HG02642 (cell line): ENCODE measurements around the gene CMC2.

Source experiments
- ATAC-seq: cut with Tn5 transposase; IDR thresholded peaks from one replicate; pipeline ENCODE4 v1.9.1; 2021; ENCODE audit warnings: mild to moderate bottlenecking; ENCODE audit not compliant: unreplicated experiment, poor library complexity

The CMC2 gene

DNA sequence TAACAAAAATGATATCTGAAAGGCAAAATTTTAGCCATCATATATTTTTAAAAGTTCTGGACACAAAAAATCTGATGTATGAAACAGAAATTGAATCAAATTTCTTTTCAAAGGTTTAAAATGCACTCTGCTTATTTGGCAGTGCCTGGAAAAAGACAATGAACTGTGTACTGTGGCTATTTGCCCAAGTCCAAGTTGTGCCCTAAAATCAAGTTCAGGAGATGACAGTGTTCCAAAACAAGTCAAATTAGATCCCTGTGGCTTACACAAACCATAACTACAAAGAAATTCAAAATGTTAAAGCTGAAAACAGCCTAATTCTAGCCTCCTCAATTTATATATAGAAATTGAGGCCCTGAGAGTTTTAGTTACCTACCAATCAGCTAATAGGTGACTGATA lies 25.6 kb downstream of the CMC2 start:
- ATAC-seq = no peak

DNA sequence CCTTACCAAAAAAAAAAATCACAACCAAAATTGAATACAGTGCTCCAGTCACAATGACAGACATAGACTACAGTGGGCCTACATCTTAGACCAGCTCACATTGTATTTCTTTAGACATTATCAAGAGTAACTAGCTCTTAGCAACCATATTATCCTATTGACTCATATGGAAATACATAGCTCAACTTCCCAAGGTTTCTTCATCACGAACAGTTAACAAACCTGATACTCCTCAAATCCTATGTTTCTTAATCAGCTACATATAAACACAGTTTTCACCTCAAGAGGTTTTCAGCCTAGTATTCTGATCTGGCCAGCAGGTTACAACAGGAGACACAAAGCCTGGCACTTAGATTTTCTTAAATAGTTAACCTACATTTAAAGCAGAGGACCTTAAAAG lies 29.7 kb downstream of the CMC2 start:
- ATAC-seq = no peak

DNA sequence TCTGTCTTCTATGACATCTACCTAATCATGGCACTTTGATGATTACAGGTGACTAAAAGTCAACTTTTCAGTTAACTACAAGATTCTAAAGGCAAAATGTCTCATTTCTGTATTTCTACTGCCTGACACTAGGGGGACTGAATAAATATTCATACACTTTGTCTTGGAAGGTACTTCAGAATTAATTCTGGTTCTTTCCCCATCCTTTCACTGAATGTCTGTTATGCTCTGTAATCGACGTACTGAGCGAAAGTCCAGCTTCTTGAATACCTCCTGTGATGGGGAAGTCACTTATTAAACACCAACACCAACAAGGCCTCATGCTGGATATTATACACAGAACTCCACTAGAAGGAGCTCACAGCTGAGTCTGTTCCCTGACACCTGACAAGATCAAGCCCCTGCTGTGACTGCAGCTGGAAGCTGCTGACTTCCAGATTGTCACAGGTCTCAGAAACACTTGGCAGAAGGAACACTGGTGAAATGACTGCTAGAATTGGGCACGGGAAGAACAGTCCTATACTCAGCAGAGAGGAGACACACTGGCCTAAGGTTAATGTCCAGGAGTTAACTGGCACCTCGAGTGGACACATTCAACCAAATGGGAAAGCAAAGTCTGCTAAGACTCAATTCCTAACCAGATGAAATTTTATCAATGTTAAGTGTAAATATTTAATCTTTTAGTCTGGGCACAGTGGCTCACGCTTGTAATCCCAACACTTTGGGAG lies 31.9 kb downstream of the CMC2 start:
- ATAC-seq = no peak

DNA sequence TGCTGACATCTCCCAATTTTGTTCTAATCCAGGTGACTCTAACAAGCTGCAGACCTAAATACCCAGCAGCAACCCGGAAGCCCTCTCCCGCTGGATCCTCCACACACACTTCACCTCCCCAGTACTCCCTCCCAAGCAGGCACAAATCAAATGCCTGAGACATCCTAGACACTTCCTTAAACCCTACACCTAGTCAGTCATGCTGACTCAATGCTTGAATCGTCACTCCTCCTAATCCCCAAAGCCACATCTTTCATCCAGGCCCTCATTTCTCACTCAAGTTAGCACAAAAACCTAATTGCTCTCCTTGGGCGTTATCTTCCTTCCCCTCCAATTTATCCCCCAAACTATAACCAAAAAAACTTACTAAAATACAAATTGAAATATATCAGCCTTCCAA lies 32.7 kb downstream of the CMC2 start:
- ATAC-seq = no peak

DNA sequence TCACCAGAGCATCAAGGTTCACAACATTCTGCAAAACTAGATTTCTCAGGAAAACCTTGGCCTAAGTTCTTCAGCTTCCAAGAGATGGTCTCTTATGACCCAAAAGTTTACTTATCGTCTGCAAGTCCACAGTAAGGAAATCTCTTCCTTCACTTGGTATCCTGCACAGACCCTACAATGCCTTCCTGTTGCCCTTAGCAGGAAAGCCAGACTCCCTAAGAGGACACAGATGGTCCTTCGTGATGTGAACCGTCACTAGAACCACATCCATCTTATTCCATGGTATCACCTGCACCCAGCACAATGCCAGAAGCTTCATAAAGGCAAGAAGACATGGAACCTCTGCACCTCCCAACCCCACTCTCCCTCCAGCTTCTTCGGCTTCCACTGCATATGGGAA lies 34.1 kb downstream of the CMC2 start:
- ATAC-seq = no peak

DNA sequence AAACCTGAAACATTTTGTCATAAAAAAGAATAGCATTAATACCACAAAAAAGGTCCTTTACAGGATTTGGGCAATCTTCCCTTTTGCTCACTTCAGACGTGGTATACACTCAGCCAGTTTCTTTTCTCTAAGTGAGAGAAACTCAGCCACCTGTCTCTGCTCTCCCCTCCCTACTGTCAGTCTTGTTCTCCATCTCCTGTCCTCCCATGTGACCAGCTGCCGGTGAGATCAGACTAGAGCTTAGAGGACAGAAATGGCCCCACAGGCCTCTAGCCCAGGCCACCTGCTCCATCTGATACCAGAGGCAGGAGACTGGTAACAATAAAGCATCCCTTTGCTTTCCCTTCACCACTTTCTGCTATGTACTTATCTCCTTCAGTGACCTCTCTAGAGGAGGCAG lies 34.9 kb downstream of the CMC2 start:
- peak; percentile 79 for ATAC-seq

DNA sequence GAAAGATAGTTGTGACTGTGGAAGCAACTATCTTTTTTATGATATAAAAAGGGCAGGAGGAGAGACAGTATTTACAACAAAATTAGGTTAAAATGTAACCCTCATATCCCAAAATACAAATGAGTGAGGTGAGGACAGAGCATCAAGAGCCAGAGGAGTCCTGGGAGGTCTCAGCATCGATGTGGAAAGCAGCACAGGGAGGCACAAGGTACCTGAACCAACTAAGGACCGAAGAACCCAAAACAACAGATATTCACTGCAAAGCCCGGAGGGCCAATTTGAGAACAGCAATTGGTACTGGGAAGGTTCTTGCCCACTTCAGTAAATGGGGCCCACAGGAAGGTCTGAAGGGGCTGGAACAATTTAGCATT lies 37.6 kb downstream of the CMC2 start:
- no peak for ATAC-seq

DNA sequence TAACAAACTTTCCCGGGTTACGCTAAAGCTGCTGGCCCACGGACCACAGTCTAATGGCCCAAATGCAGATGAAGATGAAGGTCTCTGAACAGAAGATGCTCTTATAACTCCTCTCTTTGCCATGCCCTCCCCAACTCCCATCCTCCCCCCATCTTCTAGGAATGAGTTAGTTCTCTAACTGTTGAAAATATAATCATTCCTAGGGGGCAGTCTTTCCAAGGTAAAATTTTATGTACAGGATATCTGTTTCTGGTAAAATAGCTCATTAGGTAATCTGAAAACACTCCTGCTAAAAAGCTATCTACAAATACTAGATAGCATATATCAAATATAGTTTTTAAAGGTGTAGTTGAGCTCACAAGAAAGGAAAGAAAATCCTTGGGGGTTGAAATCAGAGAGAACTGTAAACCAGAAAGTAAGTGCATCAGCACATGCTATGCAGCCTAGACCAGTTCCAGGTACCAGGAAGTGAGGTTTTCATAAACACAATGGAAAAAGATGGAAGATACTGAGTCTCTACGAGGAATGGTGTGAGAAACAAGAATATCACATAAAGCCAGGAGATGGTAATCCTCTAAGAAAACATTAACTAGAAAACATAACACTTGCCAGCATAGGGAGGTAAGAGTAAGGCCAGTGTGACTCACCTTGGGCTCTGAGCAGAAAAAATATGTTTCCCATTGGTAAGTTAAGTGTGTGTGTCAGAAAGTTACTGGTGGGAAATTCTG lies 38.1 kb downstream of the CMC2 start:
- no peak for ATAC-seq

DNA sequence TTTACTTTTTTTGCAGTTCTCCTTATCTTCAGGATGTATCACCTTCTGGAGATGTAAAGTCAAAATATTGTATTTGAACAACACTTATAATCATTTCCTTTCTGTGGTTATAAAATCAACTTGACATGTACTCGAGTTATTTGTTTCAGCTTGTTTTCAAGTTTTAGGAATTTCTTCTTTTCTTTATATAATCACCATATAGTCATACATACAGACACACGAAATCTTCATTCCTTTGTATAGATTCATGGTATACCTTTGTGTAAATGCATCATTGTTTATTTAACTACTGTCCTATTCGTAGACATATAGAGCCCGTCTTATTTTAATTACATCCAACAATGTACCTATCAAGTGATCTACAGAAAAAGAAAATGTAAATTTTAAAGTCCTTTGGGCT lies 40.1 kb downstream of the CMC2 start:
- no peak for ATAC-seq

DNA sequence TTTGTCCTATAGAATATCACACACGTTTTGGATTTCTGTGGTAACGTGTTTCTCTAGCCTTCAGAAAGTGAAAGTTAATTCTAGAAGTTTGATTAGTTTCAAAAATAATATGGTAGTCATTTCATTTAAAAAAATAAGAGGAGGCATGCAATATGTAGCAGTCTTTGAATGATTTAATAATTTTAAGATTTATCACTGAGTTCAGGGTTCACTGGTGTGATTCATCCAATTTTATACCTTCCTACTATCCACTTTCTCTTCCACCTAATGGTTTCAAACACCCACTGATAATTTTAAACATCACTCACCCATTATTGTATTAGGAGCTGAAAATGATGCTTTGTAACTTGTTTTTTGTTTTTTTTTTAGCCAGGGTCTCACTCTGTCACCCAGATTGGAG lies 42.3 kb downstream of the CMC2 start:
- no peak for ATAC-seq

DNA sequence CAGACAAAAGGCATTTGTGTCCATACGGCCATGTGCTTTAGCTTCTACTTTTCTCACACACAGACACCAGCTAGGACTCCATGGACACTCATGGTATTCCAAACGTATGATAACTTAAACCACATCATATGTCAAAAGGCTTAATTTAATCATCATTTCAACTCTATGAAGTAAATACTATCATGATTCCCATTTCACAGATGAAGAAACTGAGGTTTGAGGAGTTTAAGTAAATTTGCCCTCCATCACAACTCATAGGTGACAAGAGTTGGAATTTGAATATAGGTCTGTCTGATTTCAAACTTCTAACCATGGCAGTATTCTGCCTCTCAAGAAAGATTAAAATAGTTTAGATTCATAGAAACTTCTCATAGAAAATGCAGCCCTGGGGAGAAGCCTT lies 43.8 kb downstream of the CMC2 start:
- no peak for ATAC-seq

DNA sequence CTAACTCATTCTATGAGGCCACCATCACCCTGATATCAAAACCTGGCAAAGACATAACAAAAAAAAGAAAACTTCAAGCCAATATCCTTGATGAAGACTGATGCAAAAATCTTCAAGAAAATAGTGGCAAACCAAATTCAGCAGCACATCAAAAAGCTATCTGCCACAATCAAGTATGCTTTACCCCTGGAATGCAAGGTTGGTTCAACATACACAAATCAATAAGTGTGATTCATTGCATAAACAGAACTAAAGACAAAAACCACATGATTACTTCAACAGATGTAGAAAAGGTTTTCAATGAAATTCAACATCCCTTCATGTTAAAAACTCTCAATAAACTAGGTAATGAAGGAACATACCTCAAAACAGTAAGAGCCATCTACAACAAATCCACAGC lies 48.4 kb downstream of the CMC2 start:
- ATAC-seq = no peak

DNA sequence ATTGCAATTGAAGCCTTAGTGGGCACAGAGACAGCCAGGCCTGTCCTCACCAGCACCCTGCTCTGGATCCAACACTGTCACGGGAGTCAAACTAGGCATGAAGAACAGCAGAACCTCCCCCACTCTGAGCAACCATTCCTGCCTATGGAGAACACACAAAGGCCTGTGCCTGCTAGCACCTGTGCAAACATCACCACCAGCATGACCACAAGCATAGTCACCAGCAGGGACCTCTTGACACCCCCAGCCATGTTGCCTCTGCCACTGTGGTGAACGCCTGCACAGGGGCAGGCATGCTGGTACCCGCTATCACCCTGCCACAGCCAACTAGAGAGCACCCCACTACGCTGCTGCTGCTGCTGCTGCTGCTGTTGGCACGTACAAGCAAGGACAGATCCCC lies 51.7 kb downstream of the CMC2 start:
- ATAC-seq = no peak

DNA sequence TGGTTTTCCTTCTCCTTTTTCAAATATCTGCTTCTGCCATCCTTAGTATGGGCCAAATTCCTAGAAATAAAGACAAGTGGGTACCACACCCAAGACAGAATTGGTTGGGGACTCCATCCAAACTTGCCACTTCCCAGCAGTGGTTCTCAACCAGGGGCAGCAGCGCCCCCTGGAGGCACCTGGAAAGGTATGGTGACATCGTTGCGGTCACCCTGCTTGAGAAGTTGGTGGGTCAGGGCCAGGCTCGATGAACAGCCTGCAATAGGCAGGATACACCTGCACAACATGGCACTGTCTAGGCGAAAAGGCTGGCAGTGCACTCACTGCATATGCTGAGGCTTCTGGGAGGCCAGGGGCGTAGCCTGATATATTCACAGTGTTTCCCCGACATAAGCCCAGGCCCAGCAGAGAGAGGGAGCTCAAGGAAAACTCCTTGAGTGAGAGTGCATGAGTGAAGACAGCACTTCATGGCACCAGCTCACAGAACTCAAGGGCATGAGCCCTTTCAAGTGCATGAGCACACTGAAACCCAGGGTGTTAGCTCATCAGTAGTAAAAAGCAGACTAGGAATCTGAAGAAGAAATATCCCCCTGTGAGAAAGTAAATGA lies 57.7 kb downstream of the CMC2 start:
- peak; percentile 60 for ATAC-seq

DNA sequence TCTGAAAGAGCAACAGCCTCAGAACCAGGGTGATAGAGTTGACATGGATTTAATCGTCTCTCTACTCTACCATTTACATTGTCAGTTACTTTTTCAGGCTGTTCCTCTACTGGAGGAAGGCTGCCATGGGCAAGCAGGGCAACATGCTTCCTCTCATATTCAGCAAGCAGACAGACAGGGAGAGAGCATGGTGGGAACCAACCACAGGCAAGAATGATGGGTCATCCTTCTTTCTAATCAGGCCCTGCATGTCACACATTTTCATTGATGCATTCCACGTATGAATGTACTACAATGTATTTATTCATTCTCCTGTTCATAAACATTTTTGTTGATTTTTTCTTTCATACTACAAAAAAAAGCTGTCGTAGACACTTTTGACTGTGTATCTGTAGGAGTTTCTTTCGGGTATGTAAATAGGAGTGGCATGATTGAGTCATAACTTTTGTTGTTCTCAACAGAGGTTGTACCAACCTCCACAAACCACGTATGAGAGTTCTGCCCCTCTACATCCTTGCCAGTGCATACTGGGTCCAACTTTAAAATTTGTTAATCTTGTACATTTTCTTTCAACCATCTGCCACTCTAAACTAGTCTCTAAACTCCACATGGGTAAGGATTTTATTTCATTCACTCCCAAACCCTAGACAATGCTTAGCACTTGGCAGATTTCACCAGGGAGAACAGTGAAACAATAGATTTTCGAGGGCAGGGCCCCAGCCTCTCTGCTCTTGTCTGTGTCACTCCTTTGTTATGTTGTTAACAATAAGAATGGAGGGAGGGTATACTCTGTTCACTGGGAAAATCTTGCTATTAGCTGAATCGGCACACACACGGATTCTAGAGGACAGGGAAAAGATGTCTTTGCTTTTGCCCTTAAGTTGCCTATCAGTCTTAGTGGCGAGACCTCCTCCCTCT lies 58.7 kb downstream of the CMC2 start:
- ATAC-seq = no peak

DNA sequence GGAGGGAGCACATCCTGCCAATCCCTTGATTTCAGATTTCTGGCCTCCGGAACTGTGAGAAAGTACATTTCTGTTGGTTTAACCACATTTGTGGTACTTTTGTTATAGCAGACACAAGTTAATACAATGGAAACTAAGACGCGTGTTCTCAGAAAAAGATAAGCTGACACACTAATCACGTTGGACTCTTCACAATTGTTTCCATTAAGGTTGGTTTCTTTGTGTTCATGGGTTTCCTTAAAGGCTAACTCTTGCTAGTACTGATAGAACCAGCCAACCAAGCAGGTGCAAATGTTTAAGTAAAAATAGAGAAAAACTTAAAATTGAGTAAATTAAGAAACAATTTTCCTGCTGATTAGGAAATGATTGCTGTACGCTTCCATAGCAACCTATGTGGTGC lies 59.4 kb downstream of the CMC2 start:
- no peak for ATAC-seq

DNA sequence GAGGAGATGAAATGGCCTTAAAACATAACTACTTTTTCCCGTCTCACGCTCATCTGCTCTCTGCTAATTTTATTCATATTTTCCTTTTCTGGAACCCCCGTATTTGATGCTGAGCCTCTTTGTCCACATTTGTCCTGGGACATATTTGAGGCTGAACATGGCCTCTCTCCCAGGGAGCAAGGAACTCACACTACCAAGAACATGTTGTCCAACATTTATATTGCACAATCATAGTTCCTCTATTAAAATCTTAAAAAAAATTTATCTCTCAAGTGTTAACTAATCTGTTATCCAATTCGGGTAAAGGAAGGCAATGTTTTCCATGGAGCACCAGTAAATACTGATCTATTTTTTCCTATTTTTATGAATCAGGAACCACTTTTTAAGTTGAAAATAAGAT lies 60.2 kb downstream of the CMC2 start:
- no peak for ATAC-seq

DNA sequence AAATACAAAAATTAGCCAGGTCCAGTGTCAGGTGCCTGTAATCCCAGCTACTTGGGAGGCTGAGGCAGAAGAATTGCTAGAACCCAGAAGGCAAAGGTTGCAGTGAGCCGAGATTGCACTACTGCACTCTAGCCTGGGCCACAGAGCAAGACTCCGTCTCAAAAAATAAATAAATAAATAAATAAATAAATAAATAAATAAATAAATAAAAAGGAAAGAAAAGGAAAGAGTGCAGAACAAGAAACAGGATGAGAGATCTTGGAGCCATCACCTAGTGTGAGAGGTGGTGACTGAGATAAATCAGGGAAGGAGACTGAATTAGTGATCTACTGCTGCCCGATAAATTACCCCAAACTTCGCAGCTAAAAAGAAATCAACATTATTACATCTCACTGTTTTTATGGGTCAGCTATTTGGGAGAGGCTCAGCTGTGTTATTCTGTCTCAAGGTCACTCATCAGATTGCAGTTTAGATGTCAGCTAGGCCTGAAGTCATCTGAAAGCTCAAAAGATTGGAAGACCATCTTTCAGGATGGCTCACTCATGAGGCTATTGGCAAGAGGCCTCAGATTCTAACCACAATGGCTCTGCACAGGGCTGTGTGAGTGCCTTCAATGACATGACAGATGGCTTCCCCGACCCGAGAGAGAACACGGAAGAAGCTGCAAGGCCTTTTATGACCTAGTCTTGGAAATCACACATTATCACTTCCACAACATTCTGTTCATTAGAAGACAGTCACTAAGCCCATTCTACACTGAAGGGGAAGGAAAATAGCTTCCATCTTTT lies 66.4 kb downstream of the CMC2 start:
- ATAC-seq = no peak

DNA sequence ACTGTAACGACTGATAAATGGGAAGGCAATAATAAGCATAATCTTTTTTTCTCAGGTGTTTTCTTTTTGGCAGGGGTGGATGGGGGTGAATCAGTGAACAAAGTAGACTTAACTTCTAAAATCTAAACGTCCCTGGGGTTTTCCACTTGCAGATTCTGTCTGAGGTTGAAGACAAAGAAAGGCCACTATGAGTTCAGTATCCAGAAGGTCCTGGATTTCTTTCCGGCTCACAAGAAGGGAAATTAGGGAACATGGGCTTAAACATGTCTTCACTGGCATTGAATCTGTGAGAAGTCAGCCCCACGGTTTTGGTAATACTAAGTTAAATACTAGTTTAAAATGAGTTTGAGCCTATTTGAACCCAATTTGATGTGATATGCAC lies 67.8 kb downstream of the CMC2 start:
- no peak for ATAC-seq
